BJ (cell line): ENCODE data around the gene SCN10A. TPM values are rescaled to one million over a fixed set of nuclear protein-coding genes. Genes with fewer than 3 reads are reported as not detected.

Experiments
- CTCF ChIA-PET: fragments of 350-600 bp; formaldehyde crosslinking; extraction: SDS; loops from one replicate; lab custom pipeline; 2021; ENCODE audit warnings: antibody characterized with exemption, inconsistent platforms; lab: Yijun Ruan, JAX
- POLR2A ChIA-PET: fragments of 300-600 bp; sonication (Branson Sonifier 250); formaldehyde crosslinking; extraction: SDS; loops from one replicate; lab custom pipeline; 2021; ENCODE audit warnings: antibody characterized with exemption; lab: Charles Lee
- DNase-seq: peaks from one replicate; pipeline ENCODE4 v3.0.0-alpha.2; 2011; ENCODE audit warnings: low read depth
- H3K27me3 ChIP-seq: 2 replicates; pipeline ENCODE4 v1.6.0; 2011; ENCODE audit warnings: low read length; ENCODE audit not compliant: control insufficient read depth, insufficient read depth
- H3K36me3 ChIP-seq: 2 replicates; pipeline ENCODE4 v1.5.1; 2011; ENCODE audit warnings: low read length; ENCODE audit not compliant: control insufficient read depth, insufficient read depth
- H3K4me3 ChIP-seq: 2 replicates; pipeline ENCODE4 v1.5.1; 2011; ENCODE audit warnings: low read depth, mild to moderate bottlenecking, control low read depth, low read length
- CTCF ChIP-seq: IDR thresholded peaks from 2 replicates; pipeline ENCODE4 v1.5.1; 2011; ENCODE audit warnings: low read depth, mild to moderate bottlenecking, control low read depth, inconsistent platforms, low read length, moderate library complexity; ENCODE audit not compliant: insufficient read depth
- polyA plus RNA-seq: library from polyadenylated mRNA; depleted of rRNA; stranded (reverse); fragments of >200 nt; gene quantifications from 2 replicates; pipeline ENCODE4 v1.2.3, GENCODE V29; 2011

SCN10A gene
- polyA plus RNA-seq, 1 experiment = not detected

- H3K36me3 ChIP-seq = no peaks in the 10 kb centered on the region
- no peaks in the 10 kb centered on the region for H3K27me3 ChIP-seq
- CTCF ChIA-PET = interaction anchor here (0.9 to 1.2 kb wide), 3 partner anchors 39 to 283 kb away, joined by 3 read pairs; no protein-coding TSS in a partner anchor
- H3K4me3 ChIP-seq = no peak overlapping the region
- no peak for DNase-seq
- TF ChIP-seq CTCF = no peak
- POLR2A ChIA-PET = no interaction called here
Measured at GRCh38 chr3:38805004-38805403, 11.0 kb downstream of the SCN10A start.

- no peak for DNase-seq
- Histone ChIP-seq H3K4me3 (no peak overlapping the region), H3K27me3 (no peaks in the 10 kb centered on the region), H3K36me3 (no peaks in the 10 kb centered on the region)
- ChIA-PET POLR2A (no interaction called here), CTCF (interaction anchor here (0.6 to 1.3 kb wide), 4 partner anchors 37 to 200 kb away, joined by 3 to 5 read pairs (median 3); no protein-coding TSS in a partner anchor)
- no peak for TF ChIP-seq CTCF
Measured at GRCh38 chr3:38800511-38800910, 15.5 kb downstream of the SCN10A start.

- ChIA-PET POLR2A (no interaction called here), CTCF (no interaction called here)
- DNase-seq = no peak
- no peak for TF ChIP-seq CTCF
- H3K36me3 ChIP-seq = no peaks in the 10 kb centered on the region
- H3K4me3 ChIP-seq = no peak overlapping the region
- no peaks in the 10 kb centered on the region for H3K27me3 ChIP-seq
Measured at GRCh38 chr3:38793721-38794120, 22.3 kb downstream of the SCN10A start.

- no peak for DNase-seq
- ChIA-PET POLR2A (no interaction called here), CTCF (interaction anchor here (0.5 kb wide), 1 partner anchor 124 kb away, joined by 4 read pairs; no protein-coding TSS in a partner anchor)
- no peak for TF ChIP-seq CTCF
- no peaks in the 10 kb centered on the region for H3K27me3 ChIP-seq
- no peaks in the 10 kb centered on the region for H3K36me3 ChIP-seq
- H3K4me3 ChIP-seq = no peak overlapping the region
Measured at GRCh38 chr3:38792983-38793382, 23.0 kb downstream of the SCN10A start.

- Histone ChIP-seq H3K4me3 (no peak overlapping the region), H3K36me3 (no peaks in the 10 kb centered on the region), H3K27me3 (no peaks in the 10 kb centered on the region)
- POLR2A ChIA-PET = no interaction called here
- TF ChIP-seq CTCF = no peak
- no peak for DNase-seq
- CTCF ChIA-PET = no interaction called here
Measured at GRCh38 chr3:38782148-38782547, 33.9 kb downstream of the SCN10A start.
